Astrocyte (in vitro differentiated cells and primary cell): ENCODE data around the gene PLK1. TPM values are rescaled to one million over a fixed set of nuclear protein-coding genes. Genes with fewer than 3 reads are reported as not detected.
A peak's percentile ranks its signal among the peaks of the same experiment; 100 is the strongest.

Experiments used
- DNase-seq: peaks from one replicate; pipeline ENCODE4 v3.0.0-alpha.2; 2010; ENCODE audit warnings: low read depth
- FAIRE-seq: peaks from 2 replicates; lab custom pipeline; 2011; peaks lifted over from hg19 to GRCh38; lab: Jason Lieb, UNC
- H2AFZ ChIP-seq: 2 replicates; pipeline ENCODE4 v1.6.0; 2012; ENCODE audit warnings: low read depth, low read length, inconsistent platforms
- H3K27ac ChIP-seq: 2 replicates; pipeline ENCODE4 v1.5.1; 2011; ENCODE audit warnings: low read depth, low read length, inconsistent platforms
- H3K27me3 ChIP-seq: 2 replicates; pipeline ENCODE4 v1.6.0; 2011; ENCODE audit warnings: low read length, inconsistent platforms; ENCODE audit not compliant: insufficient read depth
- H3K36me3 ChIP-seq: 2 replicates; pipeline ENCODE4 v1.5.1; 2011; ENCODE audit warnings: low read length, inconsistent platforms; ENCODE audit not compliant: insufficient read depth
- H3K4me1 ChIP-seq: 2 replicates; pipeline ENCODE4 v1.5.1; 2011; ENCODE audit warnings: low read length, inconsistent platforms; ENCODE audit not compliant: insufficient read depth
- H3K4me2 ChIP-seq: 2 replicates; pipeline ENCODE4 v1.6.0; 2012; ENCODE audit warnings: low read length, inconsistent platforms
- H3K4me3 ChIP-seq: 2 replicates; pipeline ENCODE4 v1.5.1; 2011; ENCODE audit warnings: low read depth, mild to moderate bottlenecking, low read length, inconsistent platforms; ENCODE audit not compliant: insufficient read depth
- H3K79me2 ChIP-seq: 2 replicates; pipeline ENCODE4 v1.6.0; 2012; ENCODE audit warnings: mild to moderate bottlenecking, low read length, inconsistent platforms; ENCODE audit not compliant: insufficient read depth
- H3K9ac ChIP-seq: 2 replicates; pipeline ENCODE4 v1.6.0; 2012; ENCODE audit warnings: mild to moderate bottlenecking, low read length, inconsistent platforms
- H3K9me3 ChIP-seq: 2 replicates; pipeline ENCODE4 v1.5.1; 2012; ENCODE audit warnings: low read depth, mild to moderate bottlenecking, low read length, inconsistent platforms; ENCODE audit not compliant: insufficient read depth
- H4K20me1 ChIP-seq: 2 replicates; pipeline ENCODE4 v1.6.0; 2012; ENCODE audit warnings: low read length, inconsistent platforms; ENCODE audit not compliant: insufficient read depth
- H3K27ac Mint-ChIP-seq: one replicate; pipeline ENCODE4 v1.8.0; 2021; ENCODE audit warnings: mild to moderate bottlenecking, mixed read lengths; ENCODE audit not compliant: unreplicated experiment
- H3K27me3 Mint-ChIP-seq: one replicate; pipeline ENCODE4 v1.8.0; 2021; ENCODE audit warnings: low read depth, mixed read lengths; ENCODE audit not compliant: unreplicated experiment
- H3K36me3 Mint-ChIP-seq: one replicate; pipeline ENCODE4 v1.8.0; 2021; ENCODE audit warnings: low read depth, mixed read lengths; ENCODE audit not compliant: unreplicated experiment
- H3K4me1 Mint-ChIP-seq: one replicate; pipeline ENCODE4 v1.8.0; 2021; ENCODE audit warnings: low read depth, mixed read lengths; ENCODE audit not compliant: unreplicated experiment
- H3K4me3 Mint-ChIP-seq: one replicate; pipeline ENCODE4 v1.8.0; 2021; ENCODE audit warnings: mild to moderate bottlenecking, moderate library complexity, mixed read lengths; ENCODE audit not compliant: unreplicated experiment
- H3K9me3 Mint-ChIP-seq: one replicate; pipeline ENCODE4 v1.8.0; 2021; ENCODE audit warnings: mild to moderate bottlenecking, mixed read lengths; ENCODE audit not compliant: unreplicated experiment
- CTCF ChIP-seq: IDR thresholded peaks from 2 replicates; pipeline ENCODE4 v1.5.1; 2011; ENCODE audit warnings: low read depth, mild to moderate bottlenecking, inconsistent platforms, low read length, moderate library complexity; ENCODE audit not compliant: insufficient read depth
- EZH2 ChIP-seq: IDR thresholded peaks from 2 replicates; pipeline ENCODE4 v1.6.1; 2012; ENCODE audit warnings: mild to moderate bottlenecking, low read length, inconsistent platforms; ENCODE audit not compliant: insufficient read depth
- total RNA-seq: library from RNA; stranded (reverse); gene quantifications from 2 replicates; pipeline ENCODE4 v1.2.1, GENCODE V29; 2021

Gene PLK1
- total RNA-seq, 1 donor from 2014 or later, result 10.5 TPM

- H3K9me3 Mint-ChIP-seq, result no peaks in the 10 kb centered on the region
- Histone ChIP-seq H4K20me1 (peaks cover 47% of the 10 kb centered on the region), H3K4me1 (peaks cover 23% of the 10 kb centered on the region), H3K9ac (no peak overlapping the region), H3K4me2 (no peak overlapping the region), H3K4me3 (no peak overlapping the region), H3K27me3 (no peaks in the 10 kb centered on the region), H3K36me3 (peaks cover 19% of the 10 kb centered on the region), H3K79me2 (peaks cover 37% of the 10 kb centered on the region), H2AFZ (no peak overlapping the region), H3K27ac (no peak overlapping the region), H3K9me3 (no peaks in the 10 kb centered on the region)
- no peak overlapping the region for H3K27ac Mint-ChIP-seq
- H3K4me3 Mint-ChIP-seq, result no peak overlapping the region
- DNase-seq (no peak), FAIRE-seq (no peak)
- no peaks in the 10 kb centered on the region for H3K27me3 Mint-ChIP-seq
- TF ChIP-seq CTCF (no peak), EZH2 (no peak)
- peaks cover 5% of the 10 kb centered on the region for H3K36me3 Mint-ChIP-seq
- H3K4me1 Mint-ChIP-seq, result peaks cover 9% of the 10 kb centered on the region
These were observed 1.7 kb upstream of the PLK1 start for GRCh38 chr16:23676924-23677480.

GRCh38 chr16:23679274-23679985 lies 741 bp downstream of the PLK1 start:
- Histone ChIP-seq H3K9me3 (no peaks in the 10 kb centered on the region), H3K27me3 (no peaks in the 10 kb centered on the region), H3K79me2 (peaks cover 55% of the 10 kb centered on the region), H3K27ac (peak overlapping the region; percentile 61), H3K4me2 (peak overlapping the region; percentile 97), H3K9ac (peak overlapping the region; percentile 87), H3K4me3 (peak overlapping the region; percentile 90), H4K20me1 (peaks cover 51% of the 10 kb centered on the region), H3K4me1 (peaks cover 23% of the 10 kb centered on the region), H3K36me3 (peaks cover 15% of the 10 kb centered on the region), H2AFZ (peak overlapping the region; percentile 45)
- H3K4me1 Mint-ChIP-seq, result peaks cover 9% of the 10 kb centered on the region
- H3K9me3 Mint-ChIP-seq, result no peaks in the 10 kb centered on the region
- DNase-seq (peak; percentile 53), FAIRE-seq (no peak)
- peak overlapping the region; percentile 86 for H3K4me3 Mint-ChIP-seq
- TF ChIP-seq EZH2 (no peak), CTCF (no peak)
- no peak overlapping the region for H3K27ac Mint-ChIP-seq
- H3K36me3 Mint-ChIP-seq, result peaks cover 5% of the 10 kb centered on the region
- no peaks in the 10 kb centered on the region for H3K27me3 Mint-ChIP-seq

GRCh38 chr16:23679986-23680336 lies 1.3 kb downstream of the PLK1 start:
- Histone ChIP-seq H3K9me3 (no peaks in the 10 kb centered on the region), H3K27ac (peak overlapping the region; percentile 40)
- FAIRE-seq, result no peak

More at GRCh38 chr16:23679986-23680336, 1.3 kb downstream of the PLK1 start:
- TF ChIP-seq EZH2 (no peak), CTCF (no peak)
- H2AFZ ChIP-seq, result no peak overlapping the region
- H3K4me3 ChIP-seq, result peak overlapping the region; percentile 90
- Mint-ChIP-seq H3K4me1 (peaks cover 9% of the 10 kb centered on the region), H3K4me3 (peak overlapping the region; percentile 86), H3K9me3 (no peaks in the 10 kb centered on the region), H3K36me3 (peaks cover 5% of the 10 kb centered on the region), H3K27me3 (no peaks in the 10 kb centered on the region), H3K27ac (no peak overlapping the region)
- DNase-seq, result no peak
- H3K9ac ChIP-seq, result peak overlapping the region; percentile 87
- no peaks in the 10 kb centered on the region for H3K27me3 ChIP-seq
- H3K4me2 ChIP-seq, result peak overlapping the region; percentile 97
- H4K20me1 ChIP-seq, result peaks cover 50% of the 10 kb centered on the region
- peaks cover 23% of the 10 kb centered on the region for H3K4me1 ChIP-seq
- peaks cover 17% of the 10 kb centered on the region for H3K36me3 ChIP-seq
- H3K79me2 ChIP-seq, result peaks cover 56% of the 10 kb centered on the region
